ENCODE data around the gene SHLD1. TPM values are rescaled to one million over a fixed set of nuclear protein-coding genes. Genes with fewer than 3 reads are reported as not detected.
"Not testable (repeated sequence)": the region's sequence is repeated elsewhere in the genome, so short reads cannot be mapped to it uniquely, and the experiment has no call there.

The SHLD1 gene
- total RNA-seq, 1 experiment from 2014 or later: 2.4 TPM

DNA sequence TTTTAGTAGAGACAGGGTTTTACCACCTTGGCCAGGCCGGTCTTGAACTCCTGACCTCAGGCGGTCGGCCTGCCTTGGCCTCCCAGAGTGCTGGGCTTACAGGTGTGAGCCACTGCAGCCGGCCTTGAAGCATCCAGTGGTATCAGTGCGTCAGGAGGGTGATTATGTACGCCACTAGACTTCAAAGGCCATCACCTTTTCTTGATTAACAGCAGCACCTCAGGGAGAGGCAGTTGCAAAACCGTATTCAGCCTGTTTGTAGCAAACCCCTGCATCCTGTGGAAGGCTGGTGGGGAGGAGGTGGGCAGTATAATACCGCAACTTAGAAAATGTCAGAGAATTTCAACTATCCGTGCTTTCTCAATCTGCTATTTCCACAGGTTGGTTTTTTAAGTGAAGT, 27.3 kb upstream of the SHLD1 start:
- no peaks in the 10 kb centered on the region for H4K20me1 ChIP-seq (ENCODE audit: insufficient read depth)
- CTCF ChIA-PET: no interaction called here
- DNase-seq (ENCODE audit: low read depth, low spot score) (no peak), ATAC-seq (no peak)
- H3K4me1 ChIP-seq (ENCODE audit: control insufficient read depth in 1 of 2, insufficient read depth in 2 of 2, low read length in 2 of 2): peaks cover 0 to 8% of the 10 kb centered on the region in 2 experiments; a peak in 1 of 4 replicates
- no peak overlapping the region for H3K4me2 ChIP-seq (ENCODE audit: low read length)
- H3K9me2 ChIP-seq (ENCODE audit: insufficient read depth): no peaks in the 10 kb centered on the region
- H3K27ac ChIP-seq (ENCODE audit: low read depth, low read length): no peak overlapping the region
- peaks cover 0 to 6% of the 10 kb centered on the region in 2 experiments; a peak in 1 of 4 replicates for H3K9me3 ChIP-seq (ENCODE audit: control insufficient read depth in 1 of 2, insufficient read depth in 1 of 2, low read depth in 1 of 2, low read length in 2 of 2)
- TF ChIP-seq ELF1 (IDR thresholded peaks at IDR 0.05; ENCODE audit: borderline replicate concordance, low read depth) (no peak), FOSL1 (IDR thresholded peaks at IDR 0.05; ENCODE audit: low read depth) (no peak), RAD21 (IDR thresholded peaks at IDR 0.05; ENCODE audit: low read depth) (no peak), SIN3A (IDR thresholded peaks at IDR 0.05; ENCODE audit: low read depth) (no peak)
- TF ChIP-seq, protein P1, sequence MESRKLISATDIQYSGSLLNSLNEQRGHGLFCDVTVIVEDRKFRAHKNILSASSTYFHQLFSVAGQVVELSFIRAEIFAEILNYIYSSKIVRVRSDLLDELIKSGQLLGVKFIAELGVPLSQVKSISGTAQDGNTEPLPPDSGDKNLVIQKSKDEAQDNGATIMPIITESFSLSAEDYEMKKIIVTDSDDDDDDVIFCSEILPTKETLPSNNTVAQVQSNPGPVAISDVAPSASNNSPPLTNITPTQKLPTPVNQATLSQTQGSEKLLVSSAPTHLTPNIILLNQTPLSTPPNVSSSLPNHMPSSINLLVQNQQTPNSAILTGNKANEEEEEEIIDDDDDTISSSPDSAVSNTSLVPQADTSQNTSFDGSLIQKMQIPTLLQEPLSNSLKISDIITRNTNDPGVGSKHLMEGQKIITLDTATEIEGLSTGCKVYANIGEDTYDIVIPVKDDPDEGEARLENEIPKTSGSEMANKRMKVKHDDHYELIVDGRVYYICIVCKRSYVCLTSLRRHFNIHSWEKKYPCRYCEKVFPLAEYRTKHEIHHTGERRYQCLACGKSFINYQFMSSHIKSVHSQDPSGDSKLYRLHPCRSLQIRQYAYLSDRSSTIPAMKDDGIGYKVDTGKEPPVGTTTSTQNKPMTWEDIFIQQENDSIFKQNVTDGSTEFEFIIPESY (IDR thresholded peaks at IDR 0.05; ENCODE audit: extremely low read depth, insufficient replicate concordance, low read length): no peak
- TF ChIP-seq, protein P2, sequence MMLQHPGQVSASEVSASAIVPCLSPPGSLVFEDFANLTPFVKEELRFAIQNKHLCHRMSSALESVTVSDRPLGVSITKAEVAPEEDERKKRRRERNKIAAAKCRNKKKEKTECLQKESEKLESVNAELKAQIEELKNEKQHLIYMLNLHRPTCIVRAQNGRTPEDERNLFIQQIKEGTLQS (IDR thresholded peaks at IDR 0.05): no peak
- TF ChIP-seq, protein P3, sequence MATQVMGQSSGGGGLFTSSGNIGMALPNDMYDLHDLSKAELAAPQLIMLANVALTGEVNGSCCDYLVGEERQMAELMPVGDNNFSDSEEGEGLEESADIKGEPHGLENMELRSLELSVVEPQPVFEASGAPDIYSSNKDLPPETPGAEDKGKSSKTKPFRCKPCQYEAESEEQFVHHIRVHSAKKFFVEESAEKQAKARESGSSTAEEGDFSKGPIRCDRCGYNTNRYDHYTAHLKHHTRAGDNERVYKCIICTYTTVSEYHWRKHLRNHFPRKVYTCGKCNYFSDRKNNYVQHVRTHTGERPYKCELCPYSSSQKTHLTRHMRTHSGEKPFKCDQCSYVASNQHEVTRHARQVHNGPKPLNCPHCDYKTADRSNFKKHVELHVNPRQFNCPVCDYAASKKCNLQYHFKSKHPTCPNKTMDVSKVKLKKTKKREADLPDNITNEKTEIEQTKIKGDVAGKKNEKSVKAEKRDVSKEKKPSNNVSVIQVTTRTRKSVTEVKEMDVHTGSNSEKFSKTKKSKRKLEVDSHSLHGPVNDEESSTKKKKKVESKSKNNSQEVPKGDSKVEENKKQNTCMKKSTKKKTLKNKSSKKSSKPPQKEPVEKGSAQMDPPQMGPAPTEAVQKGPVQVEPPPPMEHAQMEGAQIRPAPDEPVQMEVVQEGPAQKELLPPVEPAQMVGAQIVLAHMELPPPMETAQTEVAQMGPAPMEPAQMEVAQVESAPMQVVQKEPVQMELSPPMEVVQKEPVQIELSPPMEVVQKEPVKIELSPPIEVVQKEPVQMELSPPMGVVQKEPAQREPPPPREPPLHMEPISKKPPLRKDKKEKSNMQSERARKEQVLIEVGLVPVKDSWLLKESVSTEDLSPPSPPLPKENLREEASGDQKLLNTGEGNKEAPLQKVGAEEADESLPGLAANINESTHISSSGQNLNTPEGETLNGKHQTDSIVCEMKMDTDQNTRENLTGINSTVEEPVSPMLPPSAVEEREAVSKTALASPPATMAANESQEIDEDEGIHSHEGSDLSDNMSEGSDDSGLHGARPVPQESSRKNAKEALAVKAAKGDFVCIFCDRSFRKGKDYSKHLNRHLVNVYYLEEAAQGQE (IDR thresholded peaks at IDR 0.05; ENCODE audit: low read depth): no peak
- H2AFZ ChIP-seq (ENCODE audit: low read depth, low read length, poor library complexity, severe bottlenecking): no peak overlapping the region
- intact Hi-C loops (cut with micrococcal nuclease): no loop called here
- H3K4me3 ChIP-seq (replicated peaks in 1 of 2; ENCODE audit: low read depth in 1 of 2, low read length in 2 of 2): no peak overlapping the region
- BruUV-seq (replicated peaks): no TSS peak
- no peak overlapping the region for H3K9ac ChIP-seq (ENCODE audit: low read length)
- no peaks in the 10 kb centered on the region for H3K79me2 ChIP-seq (ENCODE audit: insufficient read depth, low read length)
- no peaks in the 10 kb centered on the region for H3K27me3 ChIP-seq (ENCODE audit: insufficient read depth, low read length)
- POLR2A ChIA-PET: no interaction called here
- no peaks in the 10 kb centered on the region for H3K36me3 ChIP-seq (ENCODE audit: control insufficient read depth in 1 of 2, insufficient read depth in 2 of 2, low read length in 2 of 2)
- RAD21 ChIA-PET (ENCODE audit: low non-redundant PET in 1 of 2, low total read pairs in 2 of 2, uncharacterized antibody in 2 of 2, unreplicated experiment in 2 of 2): no interaction called here

DNA sequence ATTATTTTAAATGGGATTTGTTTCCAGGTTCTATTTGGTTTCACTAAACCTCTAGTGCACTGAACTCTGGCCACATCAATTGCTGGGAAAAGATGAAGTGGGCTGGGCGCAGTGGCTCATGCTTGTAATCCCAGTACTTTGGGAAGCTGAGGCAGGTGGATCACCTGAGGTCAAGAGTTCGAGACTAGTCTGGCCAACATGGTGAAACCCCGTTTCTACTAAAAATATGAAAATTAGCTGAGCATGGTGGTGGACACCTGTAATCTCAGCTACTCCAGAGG, 25.1 kb upstream of the SHLD1 start:
- H3K9me3 ChIP-seq (ENCODE audit: control insufficient read depth in 1 of 2, insufficient read depth in 1 of 2, low read depth in 1 of 2, low read length in 2 of 2); H3K4me3 ChIP-seq (replicated peaks in 1 of 2; ENCODE audit: low read depth in 1 of 2, low read length in 2 of 2); CTCF ChIA-PET; H3K27ac ChIP-seq (ENCODE audit: low read depth, low read length); H3K27me3 ChIP-seq (ENCODE audit: insufficient read depth, low read length); DNase-seq (ENCODE audit: low read depth, low spot score); H3K79me2 ChIP-seq (ENCODE audit: insufficient read depth, low read length); H3K9ac ChIP-seq (ENCODE audit: low read length); H3K9me2 ChIP-seq (ENCODE audit: insufficient read depth); RAD21 ChIA-PET (ENCODE audit: low non-redundant PET in 1 of 2, low total read pairs in 2 of 2, uncharacterized antibody in 2 of 2, unreplicated experiment in 2 of 2); BruUV-seq (replicated peaks); H4K20me1 ChIP-seq (ENCODE audit: insufficient read depth); ATAC-seq; intact Hi-C loops (cut with micrococcal nuclease); H3K36me3 ChIP-seq (ENCODE audit: control insufficient read depth in 1 of 2, insufficient read depth in 2 of 2, low read length in 2 of 2); H2AFZ ChIP-seq (ENCODE audit: low read depth, low read length, poor library complexity, severe bottlenecking); H3K4me1 ChIP-seq (ENCODE audit: control insufficient read depth in 1 of 2, insufficient read depth in 2 of 2, low read length in 2 of 2); H3K4me2 ChIP-seq (ENCODE audit: low read length): not testable (repeated sequence)
- POLR2A ChIA-PET: interaction anchor here (1.4 kb wide), 1 partner anchor 25 kb away, joined by 3 read pairs; the partner anchor contains the start of gene SHLD1

All from HCT116 (cell line).